ENCODE data around the gene PADI4. TPM values are rescaled to one million over a fixed set of nuclear protein-coding genes. Genes with fewer than 3 reads are reported as not detected.
"Not testable (repeated sequence)": the region's sequence is repeated elsewhere in the genome, so short reads cannot be mapped to it uniquely, and the experiment has no call there.

Gene PADI4
- total RNA-seq, 2 donors from 2014 or later = 0.79 to 1.9 TPM

DNA sequence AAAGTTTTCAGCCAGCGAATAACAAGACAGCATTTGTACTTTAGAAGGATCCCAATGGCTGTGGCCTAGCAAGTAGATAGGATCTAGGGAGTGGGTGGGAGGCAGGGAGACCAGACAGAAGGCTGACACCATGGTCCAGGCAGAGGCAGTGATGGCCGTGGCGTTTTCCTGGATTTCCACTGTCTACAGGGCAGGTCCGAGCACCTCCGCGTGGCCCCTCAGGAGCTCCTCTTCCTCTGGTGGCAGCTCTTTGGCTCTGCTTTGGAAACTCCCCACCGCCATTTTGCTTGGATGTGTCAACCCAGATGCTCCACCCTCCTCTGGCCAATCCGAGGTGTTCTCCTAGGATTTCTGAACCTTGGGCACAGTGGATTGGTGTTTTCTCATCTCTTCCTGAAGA is 25.1 kb downstream of the PADI4 start:
- Mint-ChIP-seq H3K27me3 (ENCODE audit: low read depth) (peaks cover 5% of the 10 kb centered on the region), H3K27ac (no peak overlapping the region), H3K9me3 (no peaks in the 10 kb centered on the region), H3K4me3 (no peak overlapping the region), H3K4me1 (ENCODE audit: low read depth) (peaks cover 6% of the 10 kb centered on the region), H3K36me3 (ENCODE audit: insufficient read depth in 2 of 2) (no peaks in the 10 kb centered on the region)
- DNase-seq = no peak
- no peak for ATAC-seq (replicated peaks in 1 of 2)

GRCh38 chr1:17335821-17336710 is 28.1 kb downstream of the PADI4 start:
- Mint-ChIP-seq H3K9me3 (no peaks in the 10 kb centered on the region), H3K36me3 (ENCODE audit: insufficient read depth in 2 of 2) (no peaks in the 10 kb centered on the region), H3K27me3 (ENCODE audit: low read depth) (peaks cover 12% of the 10 kb centered on the region), H3K4me3 (no peak overlapping the region), H3K27ac (no peak overlapping the region), H3K4me1 (ENCODE audit: low read depth) (peaks cover 6% of the 10 kb centered on the region)
- ATAC-seq (replicated peaks in 1 of 2) = peak in 1 of 2 donors; percentile 47
- DNase-seq = peak; percentile 70 to 76

DNA sequence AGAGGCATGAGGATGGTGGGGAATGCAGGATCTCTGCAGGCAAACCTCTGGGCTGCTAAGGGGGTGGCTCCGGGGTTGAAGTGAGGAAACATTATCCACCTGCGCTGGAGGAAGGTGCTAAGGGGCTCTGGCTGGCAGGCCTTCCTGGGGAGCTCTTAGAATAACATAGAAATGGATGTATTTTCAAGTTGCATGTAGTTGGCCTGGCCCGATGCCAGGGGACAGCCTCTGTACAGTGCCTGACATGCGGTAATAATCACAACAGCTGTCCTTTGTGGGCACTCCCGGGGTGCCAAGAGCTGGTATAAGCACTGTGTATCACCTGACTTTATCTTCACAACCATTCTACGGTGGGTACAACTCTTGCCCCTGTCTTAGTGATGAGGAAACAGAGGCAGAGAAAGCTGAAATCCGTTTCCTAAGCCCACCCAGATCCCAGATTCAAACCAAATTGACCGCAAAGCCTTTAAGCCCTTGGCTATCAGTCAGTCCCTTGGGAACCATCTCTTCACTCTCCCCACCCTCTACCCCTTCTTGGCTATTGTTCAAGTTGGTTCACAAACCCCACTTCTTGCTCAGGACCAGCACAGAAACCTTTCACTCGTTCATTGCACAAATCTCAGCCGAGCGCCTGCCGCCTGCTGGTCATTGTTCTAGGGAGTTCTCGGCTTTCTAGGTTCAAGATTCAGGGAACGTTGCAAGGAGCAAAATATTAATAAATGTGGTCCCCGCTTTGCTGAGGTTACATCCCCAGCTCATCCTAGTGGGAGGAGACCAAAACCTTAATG is 30.9 kb downstream of the PADI4 start:
- ATAC-seq (replicated peaks in 1 of 2) = no peak
- peaks cover 6% of the 10 kb centered on the region for H3K4me1 Mint-ChIP-seq (ENCODE audit: low read depth)
- peaks cover 12% of the 10 kb centered on the region for H3K27me3 Mint-ChIP-seq (ENCODE audit: low read depth)
- peaks cover 0 to under 1% of the 10 kb centered on the region in 2 donors for H3K9me3 Mint-ChIP-seq
- H3K4me3 Mint-ChIP-seq = no peak overlapping the region
- H3K36me3 Mint-ChIP-seq (ENCODE audit: insufficient read depth in 2 of 2) = no peaks in the 10 kb centered on the region
- H3K27ac Mint-ChIP-seq = no peak overlapping the region
- no peak for DNase-seq

GRCh38 chr1:17339521-17339920 is 31.5 kb downstream of the PADI4 start:
- Mint-ChIP-seq H3K27me3 (ENCODE audit: low read depth) (peaks cover 12% of the 10 kb centered on the region), H3K4me1 (ENCODE audit: low read depth) (peaks cover 6% of the 10 kb centered on the region)
- DNase-seq = no peak

GRCh38 chr1:17340358-17340757 is 32.4 kb downstream of the PADI4 start:
- no peak overlapping the region for H3K4me3 Mint-ChIP-seq
- H3K36me3 Mint-ChIP-seq (ENCODE audit: insufficient read depth in 2 of 2) = no peaks in the 10 kb centered on the region
- peaks cover 12% of the 10 kb centered on the region for H3K27me3 Mint-ChIP-seq (ENCODE audit: low read depth)
- peaks cover 0 to 2% of the 10 kb centered on the region in 2 donors for H3K9me3 Mint-ChIP-seq
- H3K4me1 Mint-ChIP-seq (ENCODE audit: low read depth) = peaks cover 6% of the 10 kb centered on the region
- no peak for DNase-seq
- no peak overlapping the region for H3K27ac Mint-ChIP-seq
- no peak for ATAC-seq (replicated peaks in 1 of 2)

More at GRCh38 chr1:17339521-17339920, 31.5 kb downstream of the PADI4 start:
- no peaks in the 10 kb centered on the region for H3K36me3 Mint-ChIP-seq (ENCODE audit: insufficient read depth in 2 of 2)
- ATAC-seq (replicated peaks in 1 of 2) = no peak
- H3K4me3 Mint-ChIP-seq = no peak overlapping the region
- no peak overlapping the region for H3K27ac Mint-ChIP-seq
- H3K9me3 Mint-ChIP-seq = peaks cover 0 to 2% of the 10 kb centered on the region in 2 donors

GRCh38 chr1:17342014-17342441 is 34.0 kb downstream of the PADI4 start:
- peaks cover 0 to 2% of the 10 kb centered on the region in 2 donors for H3K9me3 Mint-ChIP-seq
- peaks cover 7% of the 10 kb centered on the region for H3K27me3 Mint-ChIP-seq (ENCODE audit: low read depth)
- ATAC-seq (replicated peaks in 1 of 2) (no peak), DNase-seq (no peak)
- H3K27ac Mint-ChIP-seq = no peak overlapping the region
- no peaks in the 10 kb centered on the region for H3K4me1 Mint-ChIP-seq (ENCODE audit: low read depth)
- H3K4me3 Mint-ChIP-seq = no peak overlapping the region
- no peaks in the 10 kb centered on the region for H3K36me3 Mint-ChIP-seq (ENCODE audit: insufficient read depth in 2 of 2)

GRCh38 chr1:17345506-17345905 is 37.5 kb downstream of the PADI4 start:
- not testable (repeated sequence) for H3K4me3 Mint-ChIP-seq; H3K4me1 Mint-ChIP-seq (ENCODE audit: low read depth)

DNA sequence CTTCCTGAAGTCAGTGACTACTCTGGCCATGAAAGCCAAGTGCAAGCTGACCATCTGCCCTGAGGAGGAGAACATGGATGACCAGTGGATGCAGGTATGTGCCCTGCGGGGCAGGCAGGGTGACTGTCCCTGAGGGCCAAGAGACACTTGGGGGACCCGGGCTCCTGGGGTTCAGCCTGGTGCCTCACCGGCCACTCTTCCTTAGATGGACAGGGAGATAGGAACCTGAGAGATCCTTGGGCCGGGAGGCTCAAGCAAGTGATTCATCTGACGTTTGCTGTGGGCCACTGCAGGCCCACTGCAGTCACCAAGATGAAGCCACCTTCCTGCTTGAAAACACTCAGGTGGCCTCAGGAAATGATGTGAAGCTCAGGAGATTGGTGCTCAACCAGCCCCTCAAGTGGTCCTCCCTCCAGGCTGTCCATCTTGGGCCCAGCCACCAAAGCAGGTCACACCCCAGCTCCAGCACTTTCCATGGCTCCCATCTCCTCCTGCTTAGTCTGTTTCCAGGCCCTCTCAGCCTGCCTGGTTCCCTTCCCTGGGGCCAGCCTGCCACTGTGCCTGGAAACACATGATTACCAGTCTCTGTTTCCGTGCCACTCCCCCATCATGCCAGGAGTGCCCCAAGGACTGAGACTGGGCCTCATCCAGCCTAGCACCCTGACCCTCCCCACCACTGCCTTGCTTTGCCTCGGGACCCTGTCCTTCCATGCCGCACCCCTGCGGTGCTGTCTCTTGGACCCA is 38.2 kb downstream of the PADI4 start:
- ATAC-seq (replicated peaks in 1 of 2) (no peak), DNase-seq (no peak)
- Mint-ChIP-seq H3K4me1 (ENCODE audit: low read depth) (no peaks in the 10 kb centered on the region), H3K4me3 (no peak overlapping the region), H3K27me3 (ENCODE audit: low read depth) (no peaks in the 10 kb centered on the region), H3K27ac (no peak overlapping the region), H3K9me3 (peaks cover 0 to 2% of the 10 kb centered on the region in 2 donors), H3K36me3 (ENCODE audit: insufficient read depth in 2 of 2) (no peaks in the 10 kb centered on the region)

More at GRCh38 chr1:17345506-17345905, 37.5 kb downstream of the PADI4 start:
- not testable (repeated sequence) for H3K27ac Mint-ChIP-seq; ATAC-seq (replicated peaks in 1 of 2); H3K9me3 Mint-ChIP-seq; H3K36me3 Mint-ChIP-seq (ENCODE audit: insufficient read depth in 2 of 2); DNase-seq; H3K27me3 Mint-ChIP-seq (ENCODE audit: low read depth)

- DNase-seq (no peak), ATAC-seq (replicated peaks in 1 of 2) (no peak)
- H3K4me3 Mint-ChIP-seq = no peak overlapping the region
- no peaks in the 10 kb centered on the region for H3K4me1 Mint-ChIP-seq (ENCODE audit: low read depth)
- no peak overlapping the region for H3K27ac Mint-ChIP-seq
- no peaks in the 10 kb centered on the region for H3K36me3 Mint-ChIP-seq (ENCODE audit: insufficient read depth in 2 of 2)
- H3K9me3 Mint-ChIP-seq = peaks cover 0 to 2% of the 10 kb centered on the region in 2 donors
- H3K27me3 Mint-ChIP-seq (ENCODE audit: low read depth) = no peaks in the 10 kb centered on the region
Observed at GRCh38 chr1:17347769-17348592, 40.0 kb downstream of the PADI4 start.

- Mint-ChIP-seq H3K36me3 (ENCODE audit: insufficient read depth in 2 of 2) (no peaks in the 10 kb centered on the region), H3K9me3 (peaks cover 0 to 2% of the 10 kb centered on the region in 2 donors)
Observed at GRCh38 chr1:17348593-17349234, 40.7 kb downstream of the PADI4 start.

GRCh38 chr1:17350083-17350482 is 42.1 kb downstream of the PADI4 start:
- Mint-ChIP-seq H3K9me3 (no peaks in the 10 kb centered on the region), H3K27me3 (ENCODE audit: low read depth) (no peaks in the 10 kb centered on the region), H3K27ac (no peak overlapping the region), H3K4me3 (no peak overlapping the region), H3K4me1 (ENCODE audit: low read depth) (no peaks in the 10 kb centered on the region), H3K36me3 (ENCODE audit: insufficient read depth in 2 of 2) (no peaks in the 10 kb centered on the region)
- ATAC-seq (replicated peaks in 1 of 2) = no peak
- DNase-seq = no peak

More at GRCh38 chr1:17348593-17349234, 40.7 kb downstream of the PADI4 start:
- Mint-ChIP-seq H3K4me1 (ENCODE audit: low read depth) (no peaks in the 10 kb centered on the region), H3K27me3 (ENCODE audit: low read depth) (no peaks in the 10 kb centered on the region), H3K4me3 (no peak overlapping the region), H3K27ac (no peak overlapping the region)
- no peak for ATAC-seq (replicated peaks in 1 of 2)
- no peak for DNase-seq
